ENCODE measurements around the gene GPR84. TPM values are rescaled to one million over a fixed set of nuclear protein-coding genes. Genes with fewer than 3 reads are reported as not detected.

GPR84 gene
- polyA plus RNA-seq, 1 donor (not counting 4 experiments of a cell fraction or from before 2014, with no cell fraction given) = 0.12 TPM

- dilution Hi-C loops (cut with MboI; ENCODE audit: extremely low pct_ligation_motif_present, low sequenced_read_pairs) = no loop called here
- peaks cover 4% of the 10 kb centered on the region for H3K79me2 ChIP-seq (ENCODE audit: control insufficient read depth, insufficient read depth, low read length)
- FAIRE-seq (no peak), DNase-seq (ENCODE audit: low read depth, low spot score) (no peak)
- H3K27me3 ChIP-seq (ENCODE audit: control insufficient read depth, extremely low read depth, insufficient read depth, low read length) = no peaks in the 10 kb centered on the region
- H3K27ac ChIP-seq (ENCODE audit: control insufficient read depth, insufficient read depth, low read length) = no peak overlapping the region
- H3K36me3 ChIP-seq (ENCODE audit: control insufficient read depth in 2 of 2, extremely low read depth in 1 of 2, insufficient read depth in 2 of 2, low read length in 2 of 2) = peaks cover 36 to 49% of the 10 kb centered on the region in 2 experiments
- H4K20me1 ChIP-seq (ENCODE audit: control insufficient read depth, extremely low read depth, insufficient read depth, low read length) = no peaks in the 10 kb centered on the region
- no peak overlapping the region for H2AFZ ChIP-seq (ENCODE audit: control insufficient read depth, low read length)
- no peaks in the 10 kb centered on the region for H3K9me1 ChIP-seq (ENCODE audit: control insufficient read depth, extremely low read depth, insufficient read depth, low read length)
- peaks cover 31% of the 10 kb centered on the region for H3K4me1 ChIP-seq (ENCODE audit: control insufficient read depth, extremely low read depth, insufficient read depth, low read length)
- TF ChIP-seq CTCF (optimal IDR thresholded peaks at IDR 0.05 in 1 of 3, IDR thresholded peaks at IDR 0.05 in 1 of 3, conservative IDR thresholded peaks at IDR 0.05 in 1 of 3; ENCODE audit: extremely low read depth in 1 of 3, insufficient read depth in 2 of 3, low read length in 3 of 3) (no peak), EZH2 (IDR thresholded peaks at IDR 0.05; ENCODE audit: low read length) (no peak)
- H3K4me3 ChIP-seq (ENCODE audit: control insufficient read depth in 2 of 3, extremely low read depth in 1 of 3, insufficient read depth in 2 of 3, low read depth in 1 of 3, low read length in 3 of 3) = no peak overlapping the region
- H3K9ac ChIP-seq (ENCODE audit: control insufficient read depth, extremely low read depth, insufficient read depth, low read length) = no peak overlapping the region
- no peaks in the 10 kb centered on the region for H3K9me3 ChIP-seq (ENCODE audit: control insufficient read depth, low read depth, low read length)
- no peak overlapping the region for H3K4me2 ChIP-seq (ENCODE audit: control insufficient read depth, extremely low read depth, insufficient read depth, low read depth, low read length)
Observed at GRCh38 chr12:54395545-54395944, 31.3 kb upstream of the GPR84 start.

GRCh38 chr12:54394986-54395385, 30.7 kb upstream of the GPR84 start:
- no peaks in the 10 kb centered on the region for H4K20me1 ChIP-seq (ENCODE audit: control insufficient read depth, extremely low read depth, insufficient read depth, low read length)
- no peak overlapping the region for H3K4me3 ChIP-seq (ENCODE audit: control insufficient read depth in 2 of 3, extremely low read depth in 1 of 3, insufficient read depth in 2 of 3, low read depth in 1 of 3, low read length in 3 of 3)
- no peaks in the 10 kb centered on the region for H3K27me3 ChIP-seq (ENCODE audit: control insufficient read depth, extremely low read depth, insufficient read depth, low read length)
- no peak overlapping the region for H2AFZ ChIP-seq (ENCODE audit: control insufficient read depth, low read length)
- no peaks in the 10 kb centered on the region for H3K9me1 ChIP-seq (ENCODE audit: control insufficient read depth, extremely low read depth, insufficient read depth, low read length)
- no peak for TF ChIP-seq EZH2 (IDR thresholded peaks at IDR 0.05; ENCODE audit: low read length)
- TF ChIP-seq CTCF (optimal IDR thresholded peaks at IDR 0.05 in 1 of 3, IDR thresholded peaks at IDR 0.05 in 1 of 3, conservative IDR thresholded peaks at IDR 0.05 in 1 of 3; ENCODE audit: extremely low read depth in 1 of 3, insufficient read depth in 2 of 3, low read length in 3 of 3) = no peak
- no peaks in the 10 kb centered on the region for H3K9me3 ChIP-seq (ENCODE audit: control insufficient read depth, low read depth, low read length)
- no peak overlapping the region for H3K4me2 ChIP-seq (ENCODE audit: control insufficient read depth, extremely low read depth, insufficient read depth, low read depth, low read length)
- peaks cover 33% of the 10 kb centered on the region for H3K4me1 ChIP-seq (ENCODE audit: control insufficient read depth, extremely low read depth, insufficient read depth, low read length)
- H3K27ac ChIP-seq (ENCODE audit: control insufficient read depth, insufficient read depth, low read length) = no peak overlapping the region
- no peak for FAIRE-seq
- DNase-seq (ENCODE audit: low read depth, low spot score) = no peak
- dilution Hi-C loops (cut with MboI; ENCODE audit: extremely low pct_ligation_motif_present, low sequenced_read_pairs) = no loop called here
- no peak overlapping the region for H3K9ac ChIP-seq (ENCODE audit: control insufficient read depth, extremely low read depth, insufficient read depth, low read length)
- H3K79me2 ChIP-seq (ENCODE audit: control insufficient read depth, insufficient read depth, low read length) = peaks cover 8% of the 10 kb centered on the region
- peaks cover 33 to 47% of the 10 kb centered on the region in 2 experiments for H3K36me3 ChIP-seq (ENCODE audit: control insufficient read depth in 2 of 2, extremely low read depth in 1 of 2, insufficient read depth in 2 of 2, low read length in 2 of 2)

All from keratinocyte (primary cell).